NCI-H2081 treated with DMSO at 0.1 percent for 48 hours (cell line): ENCODE data around the gene SPATS2L.

ENCODE experiments used
- DNase-seq: peaks from one replicate; lab custom pipeline; 2025; lab: John Stamatoyannopoulos, UW

Gene SPATS2L

DNA sequence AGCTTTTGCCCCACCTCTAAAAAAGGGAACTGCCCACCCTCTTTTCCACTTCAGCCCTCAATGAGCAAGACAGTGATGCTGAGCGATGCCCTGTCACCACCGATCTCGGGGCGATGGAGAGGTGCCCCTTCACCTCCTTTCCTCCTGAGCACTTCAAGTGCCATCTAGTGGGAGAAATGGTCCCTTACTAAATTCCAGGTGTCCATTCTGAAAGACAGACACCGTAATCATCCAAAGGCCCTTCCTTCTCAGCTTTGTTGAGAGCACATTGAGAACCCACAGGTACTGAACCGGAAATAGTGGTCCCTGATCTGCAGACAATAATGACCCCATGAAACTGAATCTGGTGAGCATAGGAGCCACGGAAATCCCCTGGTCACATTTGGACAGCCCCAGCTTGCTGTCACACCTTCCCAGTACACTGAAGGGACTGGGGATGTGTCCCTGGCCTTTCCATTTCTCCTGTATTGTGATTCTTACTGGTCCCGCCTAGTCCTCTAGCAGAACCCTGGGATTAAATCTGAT, 164.9 kb downstream of the SPATS2L start:
- DNase-seq: peak; percentile 3

DNA sequence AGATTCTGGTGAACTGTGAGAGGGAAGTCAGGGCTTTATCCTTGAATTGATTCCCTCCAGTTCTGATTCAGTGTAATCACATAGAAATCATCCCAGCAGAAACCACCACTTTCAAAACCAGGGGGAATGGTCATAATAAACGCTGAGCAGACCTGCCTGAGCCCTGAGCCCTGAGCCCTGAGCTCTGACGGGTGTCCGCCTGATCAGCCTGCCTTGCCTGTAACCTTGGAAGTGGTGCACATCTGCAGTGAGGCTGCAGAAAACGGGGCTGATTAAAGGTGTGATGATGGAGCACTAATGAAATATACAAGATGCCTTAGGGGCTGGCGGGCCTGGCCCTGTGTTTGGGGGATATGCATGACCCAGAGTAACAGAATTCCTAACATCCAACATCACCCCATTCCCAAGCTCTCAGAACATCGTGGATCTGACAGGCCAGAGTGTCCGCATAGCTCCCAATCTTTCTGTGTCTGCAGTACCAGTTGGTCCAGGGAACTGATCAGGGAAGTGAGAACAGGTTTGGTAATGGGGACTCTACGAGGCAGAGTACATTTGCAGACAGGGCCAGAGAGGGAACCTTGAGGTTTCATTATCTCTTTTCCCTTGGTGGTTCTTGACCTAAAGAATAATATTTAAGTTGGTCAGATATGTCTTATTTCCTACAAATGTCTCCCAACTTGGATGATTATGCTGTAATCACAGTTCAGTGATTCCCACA, 165.6 kb downstream of the SPATS2L start:
- no peak for DNase-seq

DNA sequence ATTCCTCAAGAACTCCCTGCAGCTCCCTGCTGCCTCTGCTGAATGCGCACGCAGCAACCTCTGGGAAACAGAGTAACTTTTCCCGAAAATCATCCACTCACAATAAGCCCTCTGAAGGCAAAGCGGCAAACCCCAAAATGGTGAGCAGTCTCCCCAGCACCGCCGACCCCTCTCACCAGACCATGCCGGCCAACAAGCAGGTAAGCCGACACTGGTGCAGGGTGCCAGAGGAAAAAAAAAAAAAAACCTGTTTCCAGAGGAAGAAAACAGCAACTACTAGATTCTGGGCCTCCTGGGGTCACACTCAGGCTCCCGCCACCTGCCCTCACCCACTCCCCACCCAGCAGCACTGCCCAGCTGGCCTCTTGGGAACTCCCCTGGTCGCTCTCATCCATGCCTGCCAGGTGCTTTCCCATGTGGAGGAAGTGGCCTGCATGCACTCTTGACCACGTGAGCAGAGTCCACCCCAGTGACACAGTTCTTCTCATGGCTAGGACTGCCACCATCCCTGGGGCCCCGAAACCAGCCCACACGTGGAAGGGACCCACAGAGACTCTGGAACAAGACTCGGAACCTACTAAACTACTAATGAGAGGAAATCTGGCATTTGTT, 166.5 kb downstream of the SPATS2L start:
- no peak for DNase-seq

DNA sequence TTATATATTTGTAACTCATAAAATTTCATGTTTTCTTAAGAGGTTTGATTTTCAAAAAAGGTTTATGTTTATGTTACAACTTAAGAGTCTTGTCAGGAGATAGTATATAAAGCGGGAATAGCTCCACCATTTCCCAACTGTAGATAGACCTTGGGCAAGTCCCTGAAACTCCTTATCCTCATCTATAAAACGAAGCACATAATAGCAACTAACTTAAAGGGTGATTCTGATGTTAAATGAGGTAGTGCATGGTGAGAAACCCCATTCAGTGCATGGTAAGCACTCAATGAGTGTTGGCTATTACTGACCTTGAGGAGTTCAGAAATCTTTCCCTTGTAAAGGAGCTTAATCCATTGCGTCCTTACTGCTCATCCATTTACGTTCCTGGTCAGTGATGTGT, 169.3 kb downstream of the SPATS2L start:
- no peak for DNase-seq

DNA sequence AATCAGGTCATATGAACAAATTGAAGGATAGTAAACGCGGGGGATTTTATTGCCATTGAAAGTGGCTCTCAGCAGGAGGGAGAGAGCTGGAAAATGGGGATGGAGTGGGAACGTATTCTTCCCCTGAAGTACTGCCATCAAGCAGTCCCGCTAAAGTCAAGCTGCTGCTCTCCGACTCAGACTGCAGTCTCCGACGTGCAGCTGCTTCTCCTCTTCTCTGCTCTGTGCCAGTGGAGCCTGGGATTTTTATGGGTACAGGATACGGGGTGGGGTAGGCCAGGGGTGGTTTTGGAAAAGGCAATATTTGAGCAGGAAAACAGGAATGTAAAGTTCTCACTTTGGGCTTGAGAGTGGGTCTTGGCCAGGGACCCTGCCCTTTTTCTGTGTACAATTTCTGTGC, 170.3 kb downstream of the SPATS2L start:
- no peak for DNase-seq

DNA sequence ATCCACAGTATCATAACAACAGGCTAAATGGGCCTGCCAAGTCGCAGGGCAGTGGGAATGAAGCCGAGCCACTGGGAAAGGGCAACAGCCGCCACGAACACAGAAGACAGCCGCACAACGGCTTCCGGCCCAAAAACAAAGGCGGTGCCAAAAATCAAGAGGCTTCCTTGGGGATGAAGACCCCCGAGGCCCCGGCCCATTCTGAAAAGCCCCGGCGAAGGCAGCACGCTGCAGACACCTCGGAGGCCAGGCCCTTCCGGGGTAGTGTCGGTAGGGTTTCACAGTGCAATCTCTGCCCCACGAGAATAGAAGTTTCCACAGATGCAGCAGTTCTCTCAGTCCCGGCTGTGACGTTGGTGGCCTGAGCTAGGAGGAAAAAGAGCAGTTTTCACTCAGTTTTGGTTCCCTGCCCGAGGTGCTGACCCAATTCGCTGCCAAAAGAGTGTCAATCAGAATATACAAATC, 171.2 kb downstream of the SPATS2L start:
- DNase-seq: no peak

DNA sequence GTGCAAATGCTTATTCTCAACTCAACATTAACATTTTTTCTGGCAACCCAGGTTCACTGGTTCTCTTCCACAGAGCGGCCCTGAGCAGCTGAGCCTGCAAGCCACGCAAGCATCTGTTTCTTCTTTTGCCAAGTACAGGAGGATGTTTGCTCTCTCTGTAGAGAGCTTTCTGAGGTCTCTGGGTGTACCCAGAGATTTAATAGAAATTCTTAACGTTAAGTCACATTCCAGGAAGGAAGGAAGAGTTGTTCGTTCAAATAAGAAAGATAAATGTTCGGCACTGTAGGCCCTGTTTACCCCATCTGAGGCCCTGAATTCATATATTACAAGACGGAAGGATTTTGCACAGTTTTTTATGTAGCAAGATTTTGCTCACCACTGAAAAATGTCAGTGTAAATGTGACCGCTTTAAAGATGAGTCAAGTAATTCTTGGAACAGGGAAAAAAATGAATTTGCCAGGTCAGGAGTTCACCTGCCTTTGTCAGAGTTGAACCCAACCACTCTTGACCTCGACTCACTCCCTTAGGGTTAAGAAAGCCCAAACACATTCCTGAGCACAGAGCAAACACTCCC, 173.3 kb downstream of the SPATS2L start:
- no peak for DNase-seq

DNA sequence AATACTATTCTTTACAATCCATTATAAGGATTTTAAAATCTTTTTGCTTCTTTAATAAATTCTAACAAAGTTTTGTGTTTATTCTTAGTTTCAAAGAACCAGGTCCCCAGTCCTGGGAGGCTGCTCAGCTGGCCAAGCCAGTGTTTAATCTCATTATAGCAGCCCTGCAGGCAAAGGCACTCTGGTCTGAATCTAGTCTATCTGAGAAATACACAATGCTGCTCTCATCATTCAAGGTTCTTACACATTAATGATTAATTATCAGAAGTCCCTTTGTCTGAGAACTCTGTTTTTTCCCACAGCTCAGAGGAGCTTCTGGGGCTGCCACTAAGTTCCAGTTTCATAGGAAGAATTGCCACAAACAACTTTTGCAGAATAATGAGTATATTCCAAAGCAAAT, 175.7 kb downstream of the SPATS2L start:
- DNase-seq: no peak

DNA sequence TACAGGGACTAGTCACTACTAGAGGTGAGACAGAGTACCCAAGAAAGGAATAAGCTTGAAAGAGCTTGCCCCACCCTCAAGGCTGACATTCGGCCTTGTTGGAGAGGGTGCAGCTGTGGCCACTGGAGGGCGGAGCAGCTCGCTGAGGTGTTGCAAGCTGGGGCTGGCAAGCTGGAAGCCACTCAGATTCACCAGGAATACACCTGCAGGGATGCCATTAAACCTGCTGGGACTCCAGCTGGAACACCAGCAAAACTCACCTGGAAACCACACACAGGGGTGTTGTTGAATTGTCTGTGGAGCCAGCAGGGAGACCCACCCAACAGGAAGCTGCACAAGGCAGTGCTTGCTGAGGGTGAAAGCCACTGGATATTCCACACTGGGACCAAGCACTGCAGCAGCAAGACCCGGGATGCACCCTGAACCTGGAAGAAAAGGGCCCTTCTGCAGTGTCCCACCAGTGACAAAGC, 177.3 kb downstream of the SPATS2L start:
- peak; percentile 20 for DNase-seq

DNA sequence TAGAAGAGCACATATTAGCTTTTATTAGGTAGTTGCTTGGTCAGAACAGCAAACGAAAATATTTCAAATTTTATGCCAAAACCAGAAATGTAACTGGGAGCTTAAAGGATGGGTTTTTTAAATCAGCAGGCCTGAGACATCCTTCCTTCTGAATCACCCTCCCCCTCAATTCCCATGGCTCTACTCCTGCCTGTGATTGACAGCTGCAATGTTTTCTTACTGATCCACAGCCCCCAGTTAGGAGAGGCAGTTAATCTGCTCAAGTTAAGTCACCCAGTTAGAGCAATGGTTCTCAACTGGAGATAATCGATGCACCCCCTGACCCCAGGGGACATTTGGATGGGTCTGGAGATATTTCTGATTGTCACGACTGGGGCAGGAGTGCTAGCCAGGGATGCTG, 178.4 kb downstream of the SPATS2L start:
- DNase-seq: no peak

DNA sequence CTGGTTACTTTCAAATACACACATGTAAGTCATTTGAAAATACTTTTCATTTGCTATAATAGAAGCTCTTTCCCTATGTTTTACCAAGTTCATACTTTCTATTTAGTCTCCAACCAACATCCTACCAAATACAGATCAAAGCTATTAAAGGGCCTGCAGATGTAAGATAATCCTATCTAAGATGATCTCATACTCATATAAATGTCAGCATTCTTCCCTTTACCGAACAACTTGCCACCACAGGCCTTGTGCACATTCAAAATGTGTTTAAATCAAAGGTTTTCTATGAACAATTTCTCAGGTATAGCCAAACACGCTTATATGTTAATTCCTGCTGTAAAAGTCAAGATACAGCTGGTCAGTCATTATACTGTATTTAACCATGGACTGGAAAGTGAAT, 180.0 kb downstream of the SPATS2L start:
- DNase-seq: no peak

DNA sequence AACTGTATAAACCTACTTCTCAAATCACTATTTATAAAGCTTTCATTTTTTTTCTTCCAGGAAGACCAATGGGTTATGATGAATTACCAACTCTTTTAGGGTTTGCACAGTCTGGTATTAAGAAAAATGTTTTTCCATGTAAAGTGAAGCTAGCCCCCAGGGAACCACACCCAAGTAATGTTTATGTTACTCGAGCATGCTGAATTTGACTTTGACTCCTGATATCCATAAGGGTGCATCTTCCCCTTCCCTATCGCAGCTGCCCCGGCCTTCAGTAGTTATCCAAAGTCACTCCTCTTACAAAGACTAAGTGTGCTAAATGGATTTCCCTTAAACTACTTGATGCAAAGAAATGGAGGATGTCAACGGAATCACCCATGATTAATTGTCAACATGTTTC, 181.7 kb downstream of the SPATS2L start:
- DNase-seq: no peak

DNA sequence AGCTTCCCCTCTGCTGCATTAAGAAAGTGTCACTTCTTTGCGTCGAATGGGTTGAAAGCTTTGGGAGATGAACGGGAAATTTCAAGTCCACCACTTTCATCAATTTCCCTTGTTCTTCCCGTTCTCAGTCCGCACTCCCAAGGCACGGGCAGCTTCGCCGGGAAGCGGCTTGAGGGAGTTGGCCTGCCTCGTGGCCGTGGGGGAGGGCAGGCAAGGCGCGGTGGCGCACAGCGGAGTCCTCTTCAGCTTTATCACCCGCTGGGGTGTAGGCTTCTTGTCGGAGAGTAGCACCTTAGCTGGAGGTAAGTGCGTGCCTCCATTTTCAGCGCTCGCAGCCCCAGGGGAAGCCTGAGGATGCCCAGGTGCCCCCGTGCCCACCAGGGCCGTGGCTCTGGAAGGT, 183.5 kb downstream of the SPATS2L start:
- no peak for DNase-seq

DNA sequence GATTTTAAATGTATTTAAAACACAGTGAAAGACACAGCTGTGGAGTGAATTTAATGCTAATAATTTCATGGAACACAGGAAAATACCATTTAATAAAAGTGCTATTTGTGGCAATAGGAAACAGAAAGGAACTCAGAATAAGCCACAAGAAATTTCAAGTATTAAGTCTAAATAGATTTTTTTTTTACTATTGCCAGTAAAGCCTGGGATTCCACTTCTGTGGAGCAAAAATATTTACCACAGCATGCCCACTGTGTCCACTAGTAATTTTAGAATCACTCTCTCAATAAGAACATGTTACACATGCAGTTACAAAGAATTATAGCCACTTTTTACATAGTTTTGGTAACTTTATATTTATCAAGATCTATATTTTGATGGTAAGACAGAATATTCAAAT, 186.2 kb downstream of the SPATS2L start:
- no peak for DNase-seq

DNA sequence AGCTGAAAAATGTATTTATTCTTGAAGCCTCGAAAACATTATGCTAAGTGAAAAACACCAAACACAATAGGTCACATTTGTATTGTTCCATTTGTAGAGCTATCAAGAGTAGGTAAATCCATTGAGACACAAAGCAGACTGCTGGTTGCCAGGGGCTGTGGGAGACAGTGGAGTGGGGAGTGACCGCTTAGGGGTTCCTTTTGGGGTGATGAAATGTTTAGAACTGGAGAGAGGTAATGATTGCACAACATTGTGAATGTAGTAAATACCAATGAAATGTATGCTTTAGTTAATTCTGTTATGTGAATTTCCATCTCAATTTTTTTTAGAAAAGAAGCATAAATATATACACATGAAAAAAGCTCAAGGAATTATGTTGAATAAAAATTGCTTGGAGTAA, 187.6 kb downstream of the SPATS2L start:
- DNase-seq: no peak

DNA sequence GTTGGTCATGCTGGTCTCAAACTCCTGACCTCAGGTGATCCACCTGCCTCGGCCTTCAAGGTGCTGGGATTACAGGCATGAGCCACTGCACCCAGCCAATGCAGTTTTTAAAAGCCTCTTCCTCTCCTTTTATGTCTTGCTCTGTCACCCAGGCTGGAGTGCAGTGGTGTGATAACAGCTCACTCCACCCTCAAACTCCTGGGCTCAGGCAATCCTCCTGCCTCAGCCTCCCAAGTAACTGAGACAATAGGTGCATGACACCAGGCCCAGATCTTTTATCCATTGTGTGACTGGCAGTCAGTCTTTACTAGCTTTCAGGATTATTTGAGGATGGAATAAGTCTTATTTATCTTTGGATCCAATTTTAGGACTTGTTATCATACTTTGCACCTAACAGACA, 190.2 kb downstream of the SPATS2L start:
- DNase-seq: no peak

DNA sequence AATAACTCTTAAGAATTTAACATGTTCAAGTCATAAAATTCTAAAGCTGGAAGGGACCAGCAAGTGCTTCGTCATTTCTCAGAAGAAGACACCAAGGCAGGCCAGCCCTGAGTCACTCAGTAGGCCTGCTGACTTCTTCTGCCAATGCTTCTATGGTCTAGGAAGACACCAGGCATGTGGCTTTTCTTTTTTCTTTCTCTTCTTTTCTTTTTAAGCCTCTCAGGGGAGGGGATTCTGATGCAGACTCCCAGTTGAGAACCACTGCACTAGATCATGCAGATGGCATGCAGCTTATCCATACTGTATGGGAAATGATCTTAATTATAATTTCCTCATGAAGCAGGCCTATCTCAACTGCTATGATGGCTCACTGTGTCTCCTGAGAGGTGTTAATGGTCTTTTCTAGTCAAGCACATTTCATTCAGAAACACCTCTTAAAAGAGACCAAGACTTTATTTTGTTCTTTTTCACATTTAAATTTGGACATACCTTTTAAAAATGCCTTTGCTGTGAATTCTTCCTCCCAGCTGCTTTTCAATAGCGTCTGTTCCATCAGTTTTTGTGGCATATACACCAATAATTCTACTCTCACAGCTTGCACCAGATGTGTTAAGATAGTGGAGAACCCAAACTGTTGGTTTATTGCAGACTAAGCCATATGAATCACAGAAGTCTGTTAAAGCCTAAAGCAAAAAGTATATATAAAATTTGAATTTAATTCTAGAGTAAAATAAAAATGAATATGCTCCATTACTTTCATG, 192.1 kb downstream of the SPATS2L start:
- no peak for DNase-seq

DNA sequence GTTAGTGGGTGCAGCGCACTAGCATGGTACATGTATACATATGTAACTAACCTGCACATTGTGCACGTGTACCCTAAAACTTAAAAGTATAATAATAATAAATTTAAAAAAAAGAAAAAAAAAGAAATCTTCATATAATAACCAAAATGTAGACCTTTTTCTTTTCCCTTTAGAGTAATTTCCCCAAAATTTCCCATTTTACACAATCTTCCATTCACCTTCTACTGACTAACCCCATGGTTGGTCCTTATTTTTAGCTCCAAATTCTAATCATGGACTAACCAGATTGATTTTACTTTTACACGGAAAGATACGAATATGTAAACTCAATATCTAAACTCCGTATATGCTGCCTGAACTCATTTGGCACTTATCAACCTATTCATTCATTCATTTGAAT, 195.7 kb downstream of the SPATS2L start:
- no peak for DNase-seq

DNA sequence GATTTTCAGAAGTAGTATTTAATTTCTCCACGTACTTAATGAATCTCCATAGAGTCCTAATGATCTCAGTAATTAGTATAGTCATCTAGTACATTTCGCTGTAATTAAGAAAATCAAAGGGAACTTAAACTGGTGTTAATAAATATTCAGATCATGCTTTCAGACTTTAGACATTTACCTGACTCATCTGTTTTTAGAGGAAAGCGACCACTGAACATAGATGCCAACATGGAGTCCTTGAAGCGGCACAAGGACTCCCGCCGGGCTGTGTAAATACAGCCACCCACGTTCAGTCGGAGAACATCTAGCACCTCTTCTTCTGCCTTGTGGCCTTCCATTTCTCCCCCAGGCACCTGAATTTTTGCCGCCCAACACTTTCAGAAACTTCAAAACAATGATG, 200.2 kb downstream of the SPATS2L start:
- no peak for DNase-seq

DNA sequence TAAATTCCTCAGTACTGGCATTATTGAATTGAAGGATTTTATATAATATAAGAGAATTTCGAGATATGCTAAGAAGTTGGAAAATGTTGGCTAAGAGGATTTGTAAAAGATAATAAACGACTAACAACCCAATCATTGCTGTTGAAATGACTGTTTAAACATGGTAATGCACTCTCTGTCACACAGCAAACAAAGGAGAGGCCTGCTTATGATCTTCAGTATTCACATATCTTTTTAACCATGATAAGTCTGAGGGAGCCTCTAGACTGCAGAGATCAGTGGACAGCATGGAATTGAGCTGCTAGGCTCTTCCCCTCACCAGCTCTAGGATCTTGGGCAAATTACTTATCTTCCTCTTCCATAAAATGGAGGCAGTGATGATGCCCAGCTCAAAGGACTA, 200.7 kb downstream of the SPATS2L start:
- DNase-seq: no peak

DNA sequence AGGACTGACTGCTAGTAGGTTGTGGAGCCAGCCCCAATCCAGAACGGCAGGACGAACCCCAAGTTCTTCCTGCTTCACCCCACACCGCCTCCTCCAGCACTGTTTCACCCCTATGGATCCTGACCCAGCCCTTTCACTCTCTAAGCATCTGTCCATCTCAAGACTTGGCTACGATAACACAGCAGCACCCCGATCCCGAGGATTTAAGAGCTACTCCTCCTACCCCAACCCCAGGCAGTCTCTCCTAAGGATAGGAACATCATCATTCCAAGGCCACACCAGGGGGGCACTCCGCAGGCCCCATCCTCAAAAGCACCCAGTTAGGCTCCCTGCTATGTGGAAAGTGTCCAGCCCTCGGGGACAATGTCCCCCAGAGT, 202.7 kb downstream of the SPATS2L start:
- no peak for DNase-seq

DNA sequence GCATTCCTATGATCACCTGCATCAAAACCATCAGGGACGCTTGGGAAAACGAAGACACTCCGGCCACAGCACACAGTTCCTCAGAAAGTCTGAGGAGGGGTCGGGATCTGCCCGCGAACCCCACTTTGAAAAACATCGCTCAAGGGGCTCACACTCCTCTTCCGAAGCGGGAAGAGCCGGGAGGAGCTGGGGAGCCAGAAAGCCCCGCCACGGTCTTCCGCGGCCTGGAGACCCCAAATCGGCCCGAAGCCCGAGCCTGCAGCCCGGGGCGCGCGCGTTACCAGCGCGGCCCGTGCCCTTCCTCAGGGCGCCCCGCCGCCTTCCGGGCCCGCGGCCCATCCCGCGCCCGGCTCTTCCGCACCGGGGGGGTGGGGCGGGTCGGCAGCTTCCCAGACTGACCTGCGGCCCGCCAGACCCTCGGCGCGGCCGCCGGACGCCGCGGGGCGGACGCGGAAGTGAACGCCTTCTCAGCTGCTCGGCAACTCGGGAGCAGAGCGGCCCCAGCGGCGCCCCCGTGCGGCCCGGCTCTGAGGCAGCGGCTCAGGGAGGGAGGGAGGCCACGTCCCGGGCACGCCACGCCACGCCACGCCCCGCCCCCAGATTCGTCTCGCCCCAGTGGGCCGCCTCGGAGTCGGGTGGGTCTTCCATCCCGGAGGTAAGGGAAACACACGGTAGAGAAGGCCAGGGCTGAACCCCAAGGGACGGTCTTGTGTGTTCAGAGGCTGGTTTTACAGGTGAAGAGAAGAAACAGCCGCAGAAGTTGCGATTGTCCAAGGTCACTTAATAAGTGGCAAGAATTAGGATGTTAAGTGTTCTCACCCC, 203.3 kb downstream of the SPATS2L start, which contains the start of gene KCTD18:
Gene KCTD18 (minus strand): TSS at position 457 of the 822 bp plus-strand sequence. CDS start 3,052 bp downstream, outside the sequence.
- no peak for DNase-seq
